Spleen (tissue), 7 donors: ENCODE measurements around the gene CMTM7.

Source experiments
- POLR2A ChIP-seq, 3 donors: fragments of 450-650 bp; IDR thresholded peaks; one replicate each; pipeline ENCODE4 v1.5.1; 2017; ENCODE audit warnings: antibody characterized with exemption in 3 of 3, mild to moderate bottlenecking in 1 of 3
- POLR2AphosphoS5 ChIP-seq, 3 donors: sonication (generic); formaldehyde crosslinking; IDR thresholded peaks; one replicate each; pipeline ENCODE4 v1.5.1; 2017; ENCODE audit warnings: antibody characterized with exemption in 3 of 3
- TF ChIP-seq, protein P1 (sequence below), 11 experiments: fragments of 200-600 bp in 7 of 11; fragments of 450-650 bp in 4 of 11; sonication (generic) in 4 of 11; IDR thresholded peaks in 8 of 11; conservative IDR thresholded peaks in 3 of 11; 1 replicate in 7 of 11; 2 replicates in 4 of 11; pipeline versions ENCODE4 v1.4.0 to v1.8.0; 2016 to 2021; ENCODE audit warnings: antibody characterized with exemption in 11 of 11, inconsistent platforms in 4 of 11, mild to moderate bottlenecking in 1 of 11
- donor health status: DM: no; HTN: no; CAD: no; lungs with moderate emphysema.
- donor health status: DM: no; HTN: no; CAD: no.
- donor health status: DM: no; HTN: no; CAD: no.

DNA sequence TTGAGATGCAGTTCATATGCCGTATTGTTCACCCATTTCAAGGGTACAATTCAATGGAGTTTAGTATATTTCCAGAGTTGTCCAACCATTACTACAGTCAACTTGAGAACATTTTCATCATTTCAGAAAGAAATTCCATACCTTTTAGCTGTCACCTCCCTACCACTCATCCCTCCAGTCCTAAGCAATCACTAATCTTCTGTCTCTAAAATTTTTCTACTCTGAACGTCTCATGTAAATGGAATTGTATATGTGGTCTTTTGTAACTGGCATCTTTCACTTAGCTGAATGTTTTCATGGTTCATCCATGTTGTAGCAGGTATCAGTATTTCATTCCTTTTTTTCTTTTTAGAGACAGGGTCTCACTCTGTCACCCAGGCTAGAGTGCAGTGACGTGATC lies 51.1 kb downstream of the CMTM7 start:
- TF ChIP-seq POLR2A (IDR thresholded peaks at IDR 0.05) (no peak), POLR2AphosphoS5 (IDR thresholded peaks at IDR 0.05) (no peak)
- TF ChIP-seq, protein P1, sequence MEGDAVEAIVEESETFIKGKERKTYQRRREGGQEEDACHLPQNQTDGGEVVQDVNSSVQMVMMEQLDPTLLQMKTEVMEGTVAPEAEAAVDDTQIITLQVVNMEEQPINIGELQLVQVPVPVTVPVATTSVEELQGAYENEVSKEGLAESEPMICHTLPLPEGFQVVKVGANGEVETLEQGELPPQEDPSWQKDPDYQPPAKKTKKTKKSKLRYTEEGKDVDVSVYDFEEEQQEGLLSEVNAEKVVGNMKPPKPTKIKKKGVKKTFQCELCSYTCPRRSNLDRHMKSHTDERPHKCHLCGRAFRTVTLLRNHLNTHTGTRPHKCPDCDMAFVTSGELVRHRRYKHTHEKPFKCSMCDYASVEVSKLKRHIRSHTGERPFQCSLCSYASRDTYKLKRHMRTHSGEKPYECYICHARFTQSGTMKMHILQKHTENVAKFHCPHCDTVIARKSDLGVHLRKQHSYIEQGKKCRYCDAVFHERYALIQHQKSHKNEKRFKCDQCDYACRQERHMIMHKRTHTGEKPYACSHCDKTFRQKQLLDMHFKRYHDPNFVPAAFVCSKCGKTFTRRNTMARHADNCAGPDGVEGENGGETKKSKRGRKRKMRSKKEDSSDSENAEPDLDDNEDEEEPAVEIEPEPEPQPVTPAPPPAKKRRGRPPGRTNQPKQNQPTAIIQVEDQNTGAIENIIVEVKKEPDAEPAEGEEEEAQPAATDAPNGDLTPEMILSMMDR (IDR thresholded peaks at IDR 0.05 in 8 of 11, conservative IDR thresholded peaks at IDR 0.05 in 3 of 11) = no peak
